ENCODE measurements around the gene RTTN.

Gene RTTN

DNA sequence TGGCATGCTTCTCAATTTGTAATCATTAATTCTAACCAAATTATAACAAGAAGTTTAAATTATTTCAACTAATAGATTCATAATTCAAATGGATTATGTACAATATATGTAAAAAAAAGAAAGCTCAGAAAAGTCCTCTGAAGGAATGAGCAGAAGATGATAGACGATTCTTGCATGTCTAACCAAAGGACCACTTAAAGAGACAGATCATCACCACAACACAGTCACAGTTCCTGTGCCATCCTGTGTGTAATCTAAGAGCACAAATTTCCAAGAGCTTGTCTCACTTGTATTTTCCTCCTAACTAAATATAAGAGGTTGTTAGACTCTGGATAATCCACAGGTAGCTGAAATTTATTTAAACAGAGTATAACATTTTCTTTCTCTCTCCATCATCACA, 135.5 kb downstream of the RTTN start:
- no peak for DNase-seq

DNA sequence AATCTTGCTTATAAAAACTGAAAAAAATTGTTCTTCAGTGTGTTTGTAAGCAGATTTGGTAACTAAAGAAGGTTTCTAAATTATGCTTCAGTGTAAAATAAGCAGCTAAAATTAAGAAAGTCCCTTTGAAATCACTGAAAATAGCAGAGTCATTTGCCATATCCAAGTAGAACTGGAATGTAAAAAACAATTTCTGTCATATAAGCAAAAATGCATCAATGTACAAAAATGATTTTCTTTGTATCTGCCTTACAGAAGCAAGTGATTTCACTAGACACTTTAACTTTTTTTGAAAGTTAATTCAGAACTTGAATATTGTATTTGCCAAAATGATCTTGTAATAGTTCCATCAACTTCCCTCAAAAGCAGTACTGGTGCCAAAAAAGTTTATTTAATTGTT, 136.1 kb downstream of the RTTN start:
- no peak for DNase-seq

DNA sequence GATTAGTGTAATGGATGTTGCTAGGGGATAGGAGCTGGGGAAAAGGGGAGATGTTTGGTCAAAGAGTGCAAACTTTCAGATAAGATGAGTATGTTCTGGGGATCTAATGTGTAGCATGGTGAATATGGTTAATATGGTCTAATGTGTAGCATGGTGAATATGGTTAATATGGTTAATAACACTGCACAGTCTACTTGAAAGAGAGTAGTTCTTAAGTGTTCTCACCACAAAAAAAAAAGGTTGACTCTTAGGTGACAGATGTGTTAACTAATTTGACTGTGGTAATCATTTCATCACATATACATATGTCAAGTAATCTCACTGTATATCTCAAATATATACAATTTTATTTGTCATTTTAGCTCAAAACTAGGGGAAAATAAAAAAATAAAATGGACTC, 136.5 kb downstream of the RTTN start:
- no peak for DNase-seq

DNA sequence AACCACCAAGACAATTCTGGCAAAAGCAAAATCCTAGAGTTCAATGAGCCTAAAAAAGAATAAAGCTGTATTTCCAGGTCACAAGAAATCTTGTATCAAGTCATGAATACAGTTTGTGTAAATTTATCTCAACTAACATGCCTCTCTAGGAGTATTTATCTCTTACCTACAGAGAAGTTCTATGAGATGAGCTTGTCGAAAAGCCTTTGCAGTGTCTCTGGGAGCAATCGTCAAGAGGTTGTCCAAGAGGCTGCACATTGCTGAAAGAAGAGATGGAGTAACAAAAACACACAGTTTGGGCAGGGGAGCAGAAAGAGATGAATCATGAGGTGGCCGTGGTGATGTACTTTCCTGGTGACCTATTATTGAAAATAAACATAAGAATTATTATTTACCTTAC, 145.8 kb downstream of the RTTN start:
- DNase-seq: no peak

DNA sequence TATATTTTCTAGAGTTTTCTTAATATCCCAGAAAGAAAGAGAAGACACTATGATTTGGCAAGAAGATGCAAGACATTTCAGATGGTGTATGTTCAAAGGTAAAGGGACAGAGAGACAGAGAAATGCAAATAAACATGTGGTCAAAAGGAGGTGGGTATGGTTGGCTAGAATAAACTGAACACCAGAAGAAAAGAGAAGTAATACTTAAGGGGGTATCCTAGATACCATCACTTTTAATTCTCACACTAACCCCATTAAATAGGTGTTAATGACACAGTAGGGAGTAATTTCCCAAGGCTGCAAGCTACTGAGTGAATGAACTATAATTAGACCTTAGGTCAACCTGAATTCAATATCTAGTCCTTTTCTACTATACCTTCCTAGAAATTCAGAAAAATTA, 146.6 kb downstream of the RTTN start:
- DNase-seq: no peak

DNA sequence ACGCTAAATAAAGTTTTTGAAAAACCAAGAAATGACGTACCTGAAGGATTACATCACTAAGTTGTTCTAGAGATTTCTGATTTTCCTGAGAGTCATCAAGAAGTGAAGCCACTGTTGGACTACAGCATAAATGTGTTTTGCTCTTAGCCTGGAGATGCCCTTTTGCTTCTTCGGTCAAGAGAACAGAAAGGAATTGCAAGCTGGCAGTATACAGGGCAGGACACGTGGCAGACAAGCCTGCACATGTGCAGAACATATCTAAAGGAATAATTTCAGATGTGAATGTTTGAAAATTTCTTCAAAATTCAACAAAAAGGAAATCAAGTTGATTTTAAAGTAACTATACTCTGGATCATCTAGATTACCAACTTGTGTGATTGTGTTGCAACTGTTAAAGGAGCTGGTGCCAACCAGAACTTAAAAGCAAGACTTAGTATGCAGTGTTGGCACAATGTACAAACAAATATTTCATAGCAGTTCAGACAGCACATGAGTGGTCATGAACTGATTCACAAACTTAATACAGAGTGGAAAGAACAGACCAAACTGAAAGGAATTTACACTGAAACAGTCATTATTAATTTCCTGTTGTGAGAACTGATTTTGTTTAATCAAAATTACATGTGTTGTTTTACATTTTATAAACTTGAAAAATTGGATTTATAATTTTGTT, 157.4 kb downstream of the RTTN start:
- no peak for DNase-seq

DNA sequence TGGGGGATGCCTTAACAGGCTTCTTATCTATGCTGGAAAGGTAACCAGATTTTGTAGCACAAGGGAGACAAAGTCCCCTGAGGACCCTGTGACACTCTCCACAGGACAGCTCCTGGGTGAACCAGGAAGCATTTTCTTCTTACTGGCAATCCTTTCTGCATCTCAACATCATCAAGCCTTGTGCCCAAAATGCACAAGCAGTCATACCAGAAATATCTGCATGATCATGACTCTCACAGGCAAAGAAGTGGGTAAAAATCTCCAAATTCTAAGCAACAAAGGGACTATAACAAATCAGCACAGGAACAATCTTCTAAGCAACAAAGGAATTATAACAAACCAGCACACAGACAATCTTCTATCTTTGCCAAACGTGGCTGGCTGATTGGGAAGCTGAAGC, 158.7 kb downstream of the RTTN start:
- DNase-seq: no peak

DNA sequence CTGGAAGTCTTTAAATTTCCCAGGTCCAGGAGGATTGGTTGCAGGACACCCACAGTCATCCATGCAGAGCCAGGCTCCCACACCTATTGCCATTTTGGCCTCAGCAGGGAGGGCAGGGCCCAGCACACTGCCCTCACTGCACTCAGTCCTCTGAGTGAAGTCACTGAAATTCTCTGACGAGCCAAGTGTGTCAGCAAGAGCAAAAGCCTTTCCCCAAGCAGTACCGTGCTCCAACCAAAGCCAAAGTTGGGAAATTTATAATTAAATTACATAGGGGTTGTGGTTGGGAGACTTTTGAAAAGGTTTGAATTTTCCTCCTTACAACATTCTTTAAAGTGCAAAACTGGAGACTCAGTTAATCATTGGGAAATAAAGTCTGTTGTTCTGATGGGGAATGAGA, 159.3 kb downstream of the RTTN start:
- no peak for DNase-seq

DNA sequence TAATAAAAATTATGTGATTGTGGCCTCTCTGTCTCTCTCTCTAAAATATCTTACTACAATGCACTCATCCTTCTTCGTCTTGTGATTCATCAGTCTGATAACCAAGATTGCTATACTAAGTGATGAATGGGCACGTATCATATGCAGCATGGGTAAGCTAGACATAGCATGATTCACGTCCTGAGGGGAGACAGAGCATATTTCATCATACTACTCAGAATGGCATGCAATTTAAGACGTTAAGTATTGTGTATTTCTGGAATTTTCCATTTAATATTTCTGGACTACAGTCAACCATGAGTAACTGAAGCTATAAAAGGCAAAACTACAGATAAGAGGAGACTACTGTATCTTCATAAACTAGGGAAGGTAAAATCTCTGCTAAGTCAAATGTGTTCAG, 160.9 kb downstream of the RTTN start:
- DNase-seq: no peak

DNA sequence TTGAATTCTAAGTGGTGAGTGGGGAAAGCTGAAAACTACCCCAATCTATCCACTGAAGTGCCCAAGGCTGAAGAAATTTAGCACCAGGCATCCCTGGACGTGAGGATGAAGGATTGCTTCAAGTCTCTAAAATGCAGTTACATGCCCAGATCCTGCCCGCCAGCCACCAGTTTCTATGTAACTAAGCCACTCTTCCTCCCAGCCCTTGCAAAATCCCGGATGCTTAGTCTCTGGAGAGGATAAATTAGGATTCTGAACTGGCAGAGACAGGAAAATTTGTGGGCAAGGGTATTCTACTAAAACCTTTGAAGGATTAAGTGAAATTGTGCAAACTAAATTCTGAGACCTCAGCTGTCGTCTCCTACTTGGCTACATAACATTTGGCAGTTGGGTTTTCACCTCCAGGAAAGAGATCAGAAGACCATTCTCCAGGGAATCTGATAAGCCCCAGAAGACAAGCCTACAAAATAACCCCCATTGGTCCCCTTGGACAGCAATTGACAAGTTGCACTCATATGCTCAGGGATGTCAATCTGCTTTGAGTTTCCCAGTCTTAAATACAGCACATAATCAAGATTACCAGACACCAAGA, 163.9 kb downstream of the RTTN start:
- no peak for DNase-seq

DNA sequence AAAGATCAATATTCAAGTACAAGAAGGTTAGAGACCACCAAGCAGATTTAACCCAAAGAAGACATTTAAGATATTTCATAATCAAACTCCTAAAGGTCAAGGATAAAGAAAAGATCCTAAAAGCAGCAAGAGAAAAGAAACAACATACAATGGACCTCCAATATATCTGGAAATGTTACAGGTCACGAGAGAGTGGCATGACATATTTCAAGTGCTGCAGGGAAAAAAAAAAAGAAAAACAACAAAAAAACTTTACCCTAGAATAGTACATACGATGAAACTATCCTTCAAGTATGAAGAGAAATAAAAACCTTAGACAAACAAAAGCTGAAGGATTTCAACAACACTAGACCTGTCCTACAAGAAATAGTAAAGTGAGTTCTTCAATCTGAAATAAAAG, 166.3 kb downstream of the RTTN start:
- no peak for DNase-seq

DNA sequence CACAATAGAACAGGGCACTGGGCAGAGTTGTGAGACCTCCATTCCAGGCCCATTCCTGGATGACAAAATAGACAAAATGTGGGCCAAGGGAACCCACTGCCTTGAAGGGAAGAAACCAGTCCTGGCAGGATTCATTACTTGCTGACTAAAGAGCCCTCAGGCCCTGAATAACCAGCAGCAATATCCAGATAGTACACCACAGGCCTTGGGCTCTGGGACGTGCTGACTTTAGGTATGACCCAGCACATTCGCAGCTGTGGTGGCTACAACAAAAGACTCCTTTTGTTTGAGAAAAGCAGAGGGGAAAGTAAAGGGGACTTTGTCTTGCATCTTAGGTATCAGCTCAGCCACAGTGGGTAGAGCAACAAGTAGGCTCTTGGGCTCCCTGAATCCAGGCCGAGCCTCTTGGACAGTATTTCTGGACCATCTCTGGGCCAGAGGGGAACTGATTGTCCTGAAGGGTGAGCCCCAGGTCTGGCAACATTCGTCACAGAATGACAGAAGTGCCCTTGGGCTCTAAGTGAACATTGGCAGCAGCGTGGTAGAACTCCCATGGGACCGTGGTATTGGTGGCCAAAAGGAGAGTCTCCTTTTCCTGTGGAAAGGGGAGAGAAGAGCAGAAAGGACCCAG, 167.9 kb downstream of the RTTN start:
- no peak for DNase-seq

DNA sequence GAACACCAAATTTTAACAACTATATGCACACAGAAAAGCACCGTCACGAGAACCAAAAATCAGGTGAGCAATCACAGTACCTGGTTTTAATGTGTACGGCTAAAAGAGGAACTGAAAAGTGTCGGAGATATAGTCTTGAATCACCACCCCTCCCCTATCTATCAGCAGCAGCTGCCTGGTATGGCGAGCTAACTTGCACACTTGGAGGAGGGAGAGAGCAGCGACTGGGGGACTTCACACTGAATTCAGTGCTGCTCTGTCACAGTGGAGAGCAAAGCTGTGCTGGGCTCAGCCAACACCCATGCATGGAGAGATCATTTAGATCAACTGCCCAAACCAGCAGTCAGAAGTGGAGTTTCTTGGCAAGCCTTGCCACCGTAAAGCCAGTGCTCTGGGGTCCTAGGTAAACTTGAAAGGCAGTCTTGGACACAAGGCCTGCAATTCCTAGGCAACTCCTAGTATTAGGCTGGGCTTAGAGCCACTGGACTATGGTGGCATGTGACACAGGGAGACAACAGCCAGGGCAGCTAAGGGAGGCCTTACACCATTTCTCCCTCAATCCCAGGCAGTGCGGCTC, 168.6 kb downstream of the RTTN start:
- no peak for DNase-seq

DNA sequence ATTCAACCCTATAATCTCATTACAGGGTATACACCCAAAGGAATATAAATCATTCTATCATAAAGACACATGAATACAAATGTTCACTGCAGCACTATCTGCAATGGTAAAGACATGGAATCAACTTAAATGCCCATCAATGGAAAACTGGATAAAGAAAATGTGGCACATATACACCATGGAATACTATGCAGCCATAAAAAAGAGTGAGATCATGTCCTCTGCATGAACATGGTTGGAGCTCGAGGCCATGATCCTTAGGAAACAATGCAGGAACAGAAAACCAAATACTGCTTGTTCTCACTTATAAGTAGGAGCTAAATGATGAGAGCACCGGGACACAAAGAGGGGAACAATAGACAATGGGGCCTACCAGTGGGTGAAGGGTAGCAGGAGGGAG, 169.3 kb downstream of the RTTN start:
- DNase-seq: no peak

DNA sequence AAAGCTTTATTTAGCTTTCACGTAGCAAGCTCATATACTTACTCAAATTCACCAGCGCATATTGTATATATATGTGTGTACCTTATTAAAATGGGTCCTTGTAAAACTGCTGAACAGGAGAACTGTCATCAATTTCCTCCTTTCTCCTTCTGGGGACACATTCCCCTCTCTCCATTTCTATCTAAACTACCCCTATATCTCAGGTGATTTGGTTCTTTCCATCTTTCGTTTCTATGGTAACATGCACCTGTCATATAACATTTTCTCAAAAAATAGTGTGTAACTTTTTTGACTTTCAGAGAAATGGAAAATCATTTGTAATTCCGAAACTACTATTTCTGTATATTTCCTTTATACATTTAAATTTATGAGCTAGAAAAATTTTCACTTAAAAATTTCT, 174.3 kb downstream of the RTTN start:
- no peak for DNase-seq

DNA sequence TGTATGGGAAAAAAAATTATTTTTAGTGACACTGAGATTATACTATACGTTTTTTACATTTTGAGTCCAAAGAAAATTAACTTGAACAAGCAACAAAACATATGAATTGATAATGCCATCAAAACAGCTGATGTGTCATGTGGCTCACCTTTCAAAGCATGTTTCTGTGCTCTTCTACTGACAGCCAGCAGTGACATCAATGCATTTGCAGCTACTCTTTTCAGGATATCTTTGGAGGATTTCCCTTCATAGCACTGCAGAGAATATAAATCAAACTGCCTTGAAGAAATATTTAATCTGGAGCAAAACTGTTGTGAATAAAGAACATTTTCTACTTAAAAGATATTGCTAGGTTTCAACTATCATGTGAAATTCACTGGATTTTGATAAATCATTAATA, 174.8 kb downstream of the RTTN start:
- no peak for DNase-seq

DNA sequence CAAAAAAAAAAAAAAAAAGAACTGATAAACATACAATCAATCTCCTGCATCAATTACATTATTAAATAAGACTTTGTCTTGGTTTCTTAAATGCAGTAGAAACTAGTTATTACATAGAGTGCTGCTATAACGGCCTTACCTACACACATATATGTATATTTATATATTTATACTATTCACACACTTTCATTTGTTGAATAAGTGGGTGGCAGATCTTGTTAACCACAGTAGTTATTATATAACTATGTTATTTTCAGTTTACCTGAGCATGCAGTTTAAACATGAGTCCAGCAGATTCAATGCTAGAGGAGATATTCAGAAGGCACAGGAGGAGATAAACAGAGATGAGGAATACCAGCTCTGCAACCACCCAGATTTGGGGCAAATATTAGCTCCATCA, 176.3 kb downstream of the RTTN start:
- DNase-seq: no peak

DNA sequence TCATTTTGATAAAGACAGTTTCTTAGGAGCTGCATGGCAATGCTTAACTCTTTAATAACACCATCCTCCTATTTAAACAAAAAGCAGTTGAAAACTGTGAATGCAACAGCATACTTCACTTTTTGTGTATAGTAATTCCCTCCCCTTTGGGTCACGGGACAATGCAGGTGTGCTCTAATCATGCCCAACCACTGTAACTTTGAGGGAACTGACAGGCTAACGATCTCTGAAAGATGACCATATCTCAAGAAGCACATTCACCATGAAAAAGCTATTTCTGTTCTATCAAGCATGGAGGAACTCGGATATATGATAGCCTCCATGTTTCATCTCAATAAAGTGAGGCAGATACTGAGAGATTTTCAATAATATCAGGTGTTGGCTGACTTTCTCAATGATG, 176.8 kb downstream of the RTTN start:
- no peak for DNase-seq

DNA sequence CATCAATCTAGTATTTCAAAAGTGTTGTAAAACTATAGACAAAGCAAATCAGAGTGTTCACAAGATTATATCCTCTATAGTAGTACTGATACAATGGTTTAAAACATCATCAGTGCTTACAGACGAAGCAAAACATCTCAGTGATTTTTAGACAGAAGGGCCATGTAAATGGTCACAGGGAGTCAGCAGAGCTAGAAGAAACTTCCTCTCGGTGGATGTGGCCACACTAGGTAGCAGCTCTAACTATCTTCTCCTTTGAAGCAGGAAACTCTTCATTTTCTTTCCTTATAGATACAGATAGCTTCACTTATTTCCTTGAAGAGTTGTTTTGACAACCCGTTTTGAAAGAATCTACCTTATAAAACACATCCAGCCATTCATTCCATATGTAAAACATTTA, 177.4 kb downstream of the RTTN start:
- DNase-seq: no peak

DNA sequence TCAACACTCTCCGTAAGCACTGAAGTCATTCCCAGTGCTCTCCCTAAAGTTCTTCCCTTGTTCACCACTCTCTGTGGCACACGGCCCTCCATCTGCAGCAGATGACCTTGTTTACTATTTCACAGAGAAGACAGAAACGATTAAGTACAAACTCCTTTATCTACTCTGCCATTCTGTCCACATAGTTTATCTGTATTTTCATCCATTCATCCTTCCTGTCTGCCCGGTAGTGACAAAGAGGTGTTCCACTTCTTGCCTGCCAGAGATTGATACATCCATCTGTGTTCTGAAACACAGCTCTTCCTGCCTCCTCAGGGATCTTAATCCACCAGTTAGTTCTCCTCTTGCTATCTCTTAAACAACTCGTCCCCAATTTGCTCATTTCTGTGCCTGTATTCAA, 179.9 kb downstream of the RTTN start:
- no peak for DNase-seq

DNA sequence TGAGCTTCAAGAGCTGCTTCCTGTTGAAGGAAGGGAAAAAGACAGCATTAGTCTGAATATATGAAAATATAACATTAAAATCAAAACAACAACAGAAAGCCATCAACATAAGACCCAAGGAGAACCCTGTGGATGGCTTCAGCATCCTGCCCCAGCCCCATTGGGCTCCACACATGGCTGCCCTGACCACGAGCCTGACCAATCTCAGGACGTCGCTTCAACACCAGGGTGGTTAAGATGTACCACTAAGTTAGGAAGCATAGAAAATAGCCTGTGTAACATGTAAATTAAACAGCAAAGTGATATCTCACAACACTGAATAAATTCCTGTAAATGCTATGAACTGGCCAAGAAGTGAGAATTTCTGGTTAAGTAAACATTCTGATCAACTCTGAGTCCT, 180.7 kb downstream of the RTTN start:
- no peak for DNase-seq

DNA sequence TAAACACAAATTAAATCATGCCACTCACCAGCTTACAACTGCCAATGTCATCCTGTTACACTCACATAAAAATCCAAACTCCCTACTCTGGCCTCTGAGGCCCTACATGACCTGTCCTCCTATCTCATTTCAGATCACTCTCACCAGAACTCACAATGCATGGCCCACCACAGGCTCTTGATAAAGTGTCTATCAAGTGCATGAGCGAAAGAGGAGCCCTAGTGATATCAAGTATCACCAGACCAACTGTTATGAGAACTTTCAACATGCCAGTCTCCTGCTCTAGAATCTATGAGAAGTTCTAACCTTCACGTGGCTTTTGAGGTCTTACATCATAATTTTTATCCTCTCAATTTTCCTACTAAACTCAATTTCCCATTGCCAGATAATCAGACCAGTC, 181.4 kb downstream of the RTTN start:
- no peak for DNase-seq

DNA sequence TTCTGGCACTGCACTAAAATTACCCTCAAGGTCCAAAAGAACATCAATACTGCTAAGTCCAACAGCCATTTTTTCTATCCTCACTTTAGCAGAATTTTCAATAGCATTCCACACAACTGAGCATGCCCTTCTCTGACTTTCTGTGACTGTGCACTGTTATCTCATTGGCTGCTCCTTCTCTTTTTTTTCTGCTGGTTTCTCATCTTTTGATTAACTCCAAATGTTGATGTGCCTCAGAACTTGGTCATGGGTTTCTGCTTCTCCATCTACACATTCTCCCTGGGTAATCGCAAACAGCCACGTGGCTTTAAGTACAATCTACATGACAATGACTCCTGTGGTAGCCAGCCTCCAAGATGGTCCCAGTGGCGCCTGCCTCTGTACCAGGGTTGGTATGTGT, 182.9 kb downstream of the RTTN start:
- DNase-seq: no peak

DNA sequence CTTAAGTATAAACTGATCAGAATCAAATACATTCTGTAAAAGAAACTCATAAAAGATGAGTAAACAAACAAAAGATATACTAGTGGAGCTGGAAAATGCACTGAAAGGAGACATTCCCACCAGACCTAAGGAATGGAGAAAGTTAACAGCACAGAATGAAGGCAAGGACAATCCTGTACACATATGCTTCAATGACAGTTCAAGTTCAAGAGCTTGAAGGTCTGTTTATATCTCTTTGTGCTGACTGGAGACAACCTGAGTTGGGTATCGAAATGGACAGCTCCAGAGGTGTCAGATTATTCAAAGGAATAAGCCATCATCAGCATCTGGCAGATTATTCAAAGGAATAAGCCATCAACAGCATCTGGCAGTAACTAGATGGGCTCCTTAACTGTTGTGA, 184.0 kb downstream of the RTTN start:
- no peak for DNase-seq

DNA sequence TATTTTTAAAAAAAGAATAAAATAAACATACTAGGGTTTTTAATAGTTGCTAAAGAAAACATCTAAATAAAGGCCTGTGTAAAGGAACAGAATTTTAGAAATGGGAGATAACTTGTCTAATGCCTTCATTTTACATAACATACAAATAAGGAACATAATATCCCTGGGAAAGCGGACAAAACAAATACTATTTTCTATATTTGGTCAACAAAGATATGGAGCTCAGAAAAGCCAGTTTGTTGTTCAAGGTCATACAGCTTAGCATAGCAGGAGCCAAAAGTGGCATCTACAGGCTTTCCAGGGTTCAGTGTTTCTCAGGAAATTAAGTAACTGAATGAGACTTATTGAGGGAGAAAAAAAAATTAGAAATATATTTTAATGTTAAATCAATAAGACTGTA, 184.4 kb downstream of the RTTN start:
- DNase-seq: no peak

All from T-helper 9 cell (primary cell).